ENCODE results near the gene NCKAP1. TPM values are rescaled to one million over a fixed set of nuclear protein-coding genes. Genes with fewer than 3 reads are reported as not detected.

NCKAP1 gene
- polyA plus RNA-seq, 2 of the 4 experiments (the other 2 are of a cell fraction): 98.8 to 201 TPM

DNA sequence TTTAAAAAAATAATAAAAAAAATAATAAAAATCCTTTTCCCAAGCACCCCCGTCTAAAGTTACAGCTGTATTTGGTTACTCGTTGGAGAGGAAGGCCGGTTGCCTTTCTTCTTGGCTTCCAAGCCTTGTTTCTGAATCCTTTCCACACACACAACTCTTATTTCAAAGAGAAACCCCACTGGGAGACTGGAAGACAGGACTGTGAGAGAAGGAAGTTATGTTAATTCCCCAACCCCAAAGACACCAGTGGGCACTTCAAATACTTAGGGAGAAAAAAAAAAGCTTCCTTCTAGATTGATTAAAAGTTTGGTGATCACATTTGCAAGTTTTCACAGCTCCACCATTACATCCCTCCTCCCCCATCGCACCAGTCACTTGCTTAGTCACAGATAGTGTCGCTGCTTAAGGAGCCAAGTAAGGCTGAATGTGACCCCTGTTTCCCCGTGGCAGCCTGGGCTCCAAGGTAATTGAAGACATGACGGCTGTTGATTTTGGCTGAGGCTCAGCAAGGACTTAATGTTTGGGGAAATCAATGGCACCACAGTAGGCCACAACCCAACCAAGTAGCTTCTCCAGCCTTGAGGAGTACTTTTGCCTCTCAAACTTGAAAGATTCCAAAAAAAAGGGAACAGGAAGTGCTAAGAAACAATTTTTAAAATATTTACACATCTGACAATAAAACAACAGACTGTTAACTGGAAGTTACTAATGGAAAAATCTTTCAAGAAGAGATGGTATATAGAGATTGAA, 131.0 kb downstream of the NCKAP1 start:
- ATAC-seq: no peak
- no peak for DNase-seq (ENCODE audit: low read depth in 1 of 2, low spot score in 1 of 2)
- no peak for FAIRE-seq
- TF ChIP-seq RCOR1 (IDR thresholded peaks at IDR 0.05; ENCODE audit: low read depth, low read length): no peak
- POLR2A ChIA-PET: interaction anchor here (0.6 kb wide), 1 partner anchor 67 kb away, joined by 3 read pairs; no protein-coding TSS in a partner anchor
- Histone ChIP-seq H3K27ac (no peak overlapping the region), H3K4me2 (no peak overlapping the region), H3K4me3 (no peak overlapping the region), H3K9me3 (no peaks in the 10 kb centered on the region), H3K4me1 (peaks cover 6% of the 10 kb centered on the region; the same call in 1 of the 3 replicates)
- CTCF ChIA-PET: no interaction called here
- 81% methylated on average over 7 of the region's 7 CpGs for WGBS (ENCODE audit: missing lambda C conversion rate)

DNA sequence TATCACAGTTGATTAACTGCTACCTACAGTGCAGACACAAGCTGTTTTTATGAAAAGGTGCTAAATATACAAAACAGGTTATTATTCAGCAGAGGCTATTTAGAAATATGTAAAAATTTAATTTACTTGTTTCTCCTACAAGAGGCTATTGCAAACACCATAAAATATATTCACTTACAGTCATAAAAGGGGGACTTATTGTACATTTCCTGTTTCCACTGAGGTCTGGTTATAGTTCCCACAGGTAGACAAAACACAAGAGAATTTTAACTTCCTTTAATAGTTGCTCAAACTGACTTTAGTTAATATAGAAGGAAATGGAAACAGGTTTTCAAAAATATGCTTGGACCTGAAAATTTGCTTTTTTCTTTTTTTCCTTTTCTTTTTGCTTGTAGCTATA, 131.8 kb downstream of the NCKAP1 start:
- POLR2A ChIA-PET: interaction anchor here (0.6 kb wide), 2 partner anchors 10 to 68 kb away, joined by 3 read pairs; no protein-coding TSS in a partner anchor
- Histone ChIP-seq H3K4me3 (no peak overlapping the region), H3K27ac (no peak overlapping the region), H3K4me1 (no peaks in the 10 kb centered on the region; the same call in 2 of the 3 replicates), H3K9me3 (no peaks in the 10 kb centered on the region), H3K4me2 (no peak overlapping the region)
- CTCF ChIA-PET: interaction anchor here (0.6 to 1.6 kb wide), 2 partner anchors 10 to 55 kb away, joined by 3 to 7 read pairs; no protein-coding TSS in a partner anchor
- FAIRE-seq (no peak), ATAC-seq (no peak), DNase-seq (ENCODE audit: low read depth in 1 of 2, low spot score in 1 of 2) (no peak)
- TF ChIP-seq FOSL2 (IDR thresholded peaks at IDR 0.05) (no peak), FOSL2 (CRISPR knock-in tag; IDR thresholded peaks at IDR 0.05) (no peak), RAD21 (conservative IDR thresholded peaks at IDR 0.05 in 1 of 2, IDR thresholded peaks at IDR 0.05 in 1 of 2) (no peak), NFE2L2 (conservative IDR thresholded peaks at IDR 0.05; ENCODE audit: low read length) (no peak)
- TF ChIP-seq, protein P1, sequence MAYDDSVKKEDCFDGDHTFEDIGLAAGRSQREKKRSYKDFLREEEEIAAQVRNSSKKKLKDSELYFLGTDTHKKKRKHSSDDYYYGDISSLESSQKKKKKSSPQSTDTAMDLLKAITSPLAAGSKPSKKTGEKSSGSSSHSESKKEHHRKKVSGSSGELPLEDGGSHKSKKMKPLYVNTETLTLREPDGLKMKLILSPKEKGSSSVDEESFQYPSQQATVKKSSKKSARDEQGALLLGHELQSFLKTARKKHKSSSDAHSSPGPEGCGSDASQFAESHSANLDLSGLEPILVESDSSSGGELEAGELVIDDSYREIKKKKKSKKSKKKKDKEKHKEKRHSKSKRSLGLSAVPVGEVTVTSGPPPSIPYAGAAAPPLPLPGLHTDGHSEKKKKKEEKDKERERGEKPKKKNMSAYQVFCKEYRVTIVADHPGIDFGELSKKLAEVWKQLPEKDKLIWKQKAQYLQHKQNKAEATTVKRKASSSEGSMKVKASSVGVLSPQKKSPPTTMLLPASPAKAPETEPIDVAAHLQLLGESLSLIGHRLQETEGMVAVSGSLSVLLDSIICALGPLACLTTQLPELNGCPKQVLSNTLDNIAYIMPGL (CRISPR knock-in tag; IDR thresholded peaks at IDR 0.05; ENCODE audit: borderline replicate concordance): no peak

DNA sequence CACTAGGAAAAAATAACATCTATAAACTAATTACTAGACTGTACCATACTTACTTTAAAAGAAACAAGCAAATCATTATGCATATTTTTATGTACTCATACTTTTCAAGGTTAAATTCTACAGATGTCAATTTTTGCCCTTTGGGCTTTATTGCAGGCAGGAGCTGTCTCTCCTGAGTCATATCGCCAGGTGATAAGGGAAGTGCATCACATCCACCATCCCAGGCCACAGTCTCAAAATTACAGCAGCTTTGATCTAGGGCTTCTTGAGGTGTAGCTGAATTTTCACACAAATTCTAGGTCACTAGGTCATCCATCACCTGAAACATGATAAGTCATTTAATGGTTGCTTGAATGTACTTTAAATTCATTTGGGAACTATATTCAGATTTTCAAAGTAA, 133.4 kb downstream of the NCKAP1 start:
- H3K9me3 ChIP-seq: no peaks in the 10 kb centered on the region
- H3K4me3 ChIP-seq: no peak overlapping the region
- TF ChIP-seq, protein P2, sequence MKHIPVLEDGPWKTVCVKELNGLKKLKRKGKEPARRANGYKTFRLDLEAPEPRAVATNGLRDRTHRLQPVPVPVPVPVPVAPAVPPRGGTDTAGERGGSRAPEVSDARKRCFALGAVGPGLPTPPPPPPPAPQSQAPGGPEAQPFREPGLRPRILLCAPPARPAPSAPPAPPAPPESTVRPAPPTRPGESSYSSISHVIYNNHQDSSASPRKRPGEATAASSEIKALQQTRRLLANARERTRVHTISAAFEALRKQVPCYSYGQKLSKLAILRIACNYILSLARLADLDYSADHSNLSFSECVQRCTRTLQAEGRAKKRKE (CRISPR knock-in tag; IDR thresholded peaks at IDR 0.05; ENCODE audit: low read depth): no peak
- TF ChIP-seq EP300 (IDR thresholded peaks at IDR 0.05): no peak
- TF ChIP-seq RFX5 (IDR thresholded peaks at IDR 0.05): no peak
- TF ChIP-seq CBX8 (IDR thresholded peaks at IDR 0.05): no peak
- TF ChIP-seq, protein P3, sequence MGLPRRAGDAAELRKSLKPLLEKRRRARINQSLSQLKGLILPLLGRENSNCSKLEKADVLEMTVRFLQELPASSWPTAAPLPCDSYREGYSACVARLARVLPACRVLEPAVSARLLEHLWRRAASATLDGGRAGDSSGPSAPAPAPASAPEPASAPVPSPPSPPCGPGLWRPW (IDR thresholded peaks at IDR 0.05): no peak
- TF ChIP-seq, protein P4, sequence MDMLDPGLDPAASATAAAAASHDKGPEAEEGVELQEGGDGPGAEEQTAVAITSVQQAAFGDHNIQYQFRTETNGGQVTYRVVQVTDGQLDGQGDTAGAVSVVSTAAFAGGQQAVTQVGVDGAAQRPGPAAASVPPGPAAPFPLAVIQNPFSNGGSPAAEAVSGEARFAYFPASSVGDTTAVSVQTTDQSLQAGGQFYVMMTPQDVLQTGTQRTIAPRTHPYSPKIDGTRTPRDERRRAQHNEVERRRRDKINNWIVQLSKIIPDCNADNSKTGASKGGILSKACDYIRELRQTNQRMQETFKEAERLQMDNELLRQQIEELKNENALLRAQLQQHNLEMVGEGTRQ (IDR thresholded peaks at IDR 0.05): no peak
- no peak for TF ChIP-seq FOXS1 (CRISPR knock-in tag; IDR thresholded peaks at IDR 0.05)
- no peak for TF ChIP-seq POLR2A (IDR thresholded peaks at IDR 0.05; ENCODE audit: low read length)
- TF ChIP-seq, protein P5, sequence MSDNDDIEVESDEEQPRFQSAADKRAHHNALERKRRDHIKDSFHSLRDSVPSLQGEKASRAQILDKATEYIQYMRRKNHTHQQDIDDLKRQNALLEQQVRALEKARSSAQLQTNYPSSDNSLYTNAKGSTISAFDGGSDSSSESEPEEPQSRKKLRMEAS (IDR thresholded peaks at IDR 0.05): no peak
- TF ChIP-seq JUNB (IDR thresholded peaks at IDR 0.05): no peak
- TF ChIP-seq KDM5A (IDR thresholded peaks at IDR 0.05): no peak
- TF ChIP-seq ESRRA (IDR thresholded peaks at IDR 0.05; ENCODE audit: borderline replicate concordance, low read length): no peak
- TF ChIP-seq BHLHE40 (IDR thresholded peaks at IDR 0.05; ENCODE audit: low read depth, low read length): no peak
- TF ChIP-seq MAFK (IDR thresholded peaks at IDR 0.05; ENCODE audit: partially characterized antibody): no peak
- no peak for TF ChIP-seq EHMT2 (IDR thresholded peaks at IDR 0.05; ENCODE audit: low read depth)
- no peak for TF ChIP-seq HEYL (CRISPR knock-in tag; IDR thresholded peaks at IDR 0.05)
- TF ChIP-seq EHF (CRISPR knock-in tag; IDR thresholded peaks at IDR 0.05): no peak
- TF ChIP-seq KDM1A (IDR thresholded peaks at IDR 0.05; ENCODE audit: low read depth): no peak
- no peak for TF ChIP-seq CBX2 (IDR thresholded peaks at IDR 0.05; ENCODE audit: borderline replicate concordance, low read depth)
- DNase-seq (ENCODE audit: low read depth in 1 of 2, low spot score in 1 of 2): no peak
- WGBS (ENCODE audit: missing lambda C conversion rate): 96% methylated on average over 1 of the region's 1 CpG
- ATAC-seq: no peak
- no peaks in the 10 kb centered on the region; the same call in 2 of the 3 replicates for H3K4me1 ChIP-seq
- ChIA-PET CTCF (interaction anchor here (0.9 to 1.6 kb wide), 2 partner anchors 12 to 80 kb away, joined by 3 to 7 read pairs; no protein-coding TSS in a partner anchor), POLR2A (interaction anchor here (0.6 kb wide), 1 partner anchor 64 kb away, joined by 3 read pairs; no protein-coding TSS in a partner anchor)
- no peak overlapping the region for H3K27ac ChIP-seq
- FAIRE-seq: no peak
- no peak overlapping the region for H3K4me2 ChIP-seq
